NCI-H1092 (cell line): Measurements from ENCODE around the gene LAMA3.
"Not testable (repeated sequence)": the region's sequence is repeated elsewhere in the genome, so short reads cannot be mapped to it uniquely, and the experiment has no call there.

Experiments used
- DNase-seq: peaks from one replicate; lab custom pipeline; 2025; lab: John Stamatoyannopoulos, UW

LAMA3 gene

DNA sequence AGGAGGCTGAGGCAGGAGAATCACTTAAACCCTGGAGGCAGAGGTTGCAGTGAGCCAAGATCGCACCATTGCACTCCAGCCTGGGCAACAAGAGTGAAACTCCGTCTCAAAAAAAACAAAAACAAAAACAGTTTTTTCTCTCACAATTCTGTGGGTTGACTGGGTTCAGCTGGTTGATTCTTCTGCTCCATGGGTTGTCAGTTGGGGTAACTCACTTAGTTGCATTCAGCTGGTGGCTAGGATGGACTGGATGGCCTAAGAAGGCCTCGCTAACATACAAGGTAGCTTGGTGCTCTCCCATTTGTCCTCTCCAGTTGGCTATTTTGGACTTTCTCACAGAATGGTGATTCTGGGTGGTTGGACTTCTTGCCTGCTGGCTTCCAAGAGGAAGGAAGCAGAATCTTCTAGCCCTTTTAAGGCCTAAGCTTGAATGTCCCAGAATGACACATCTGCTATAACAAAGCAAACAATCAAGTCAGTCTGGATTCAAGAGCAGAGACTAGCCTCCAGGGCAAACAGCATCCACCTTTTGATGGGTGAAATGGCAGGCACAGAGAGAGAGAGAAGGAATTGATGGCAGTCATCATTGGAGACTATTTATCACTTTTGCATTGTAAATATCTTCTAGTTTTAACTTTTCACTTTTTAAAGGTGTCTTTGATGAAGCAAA, 17.9 kb downstream of the LAMA3 start:
- DNase-seq: no peak

DNA sequence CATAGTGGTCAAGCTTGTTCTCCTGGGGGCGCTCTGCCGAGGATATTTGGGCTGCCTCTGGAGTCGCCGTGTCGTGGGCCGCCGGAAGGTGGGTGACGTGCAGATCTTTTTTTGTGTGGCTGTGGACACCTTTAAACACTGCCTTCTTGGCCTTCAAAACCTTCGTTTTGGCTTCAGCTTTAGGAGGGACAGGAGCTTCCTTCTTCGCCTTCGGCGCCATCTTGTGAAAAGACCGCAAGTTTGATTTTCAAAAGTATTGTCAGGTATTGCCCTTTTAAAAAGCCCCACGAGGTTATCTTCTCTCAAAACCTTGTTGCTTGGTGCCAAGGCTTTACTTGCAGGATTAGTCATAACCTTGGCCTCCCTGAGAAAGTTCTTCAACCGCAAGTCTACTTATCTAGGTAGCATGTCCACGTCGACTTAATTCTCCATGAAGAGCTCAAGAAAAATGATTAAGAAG, 20.8 kb downstream of the LAMA3 start:
- DNase-seq: no peak

DNA sequence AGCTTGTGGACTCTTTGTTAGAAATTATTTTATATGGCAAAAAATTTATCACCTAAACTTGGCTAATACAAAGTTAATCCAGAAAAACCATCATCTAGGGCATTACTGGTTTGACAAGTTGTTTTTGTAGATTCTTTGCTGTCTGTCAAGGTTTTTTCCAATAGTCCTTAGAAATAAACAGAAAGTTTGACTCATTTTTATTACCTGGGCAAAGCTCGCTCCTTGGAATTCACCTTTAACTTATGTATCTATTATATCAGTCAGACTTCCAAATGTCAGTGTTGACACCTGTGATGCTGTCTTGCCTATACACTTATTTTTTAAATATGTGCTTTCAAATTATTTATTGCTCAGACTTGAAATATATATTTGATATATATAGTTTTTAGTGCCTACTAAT, 21.7 kb downstream of the LAMA3 start:
- DNase-seq: no peak

DNA sequence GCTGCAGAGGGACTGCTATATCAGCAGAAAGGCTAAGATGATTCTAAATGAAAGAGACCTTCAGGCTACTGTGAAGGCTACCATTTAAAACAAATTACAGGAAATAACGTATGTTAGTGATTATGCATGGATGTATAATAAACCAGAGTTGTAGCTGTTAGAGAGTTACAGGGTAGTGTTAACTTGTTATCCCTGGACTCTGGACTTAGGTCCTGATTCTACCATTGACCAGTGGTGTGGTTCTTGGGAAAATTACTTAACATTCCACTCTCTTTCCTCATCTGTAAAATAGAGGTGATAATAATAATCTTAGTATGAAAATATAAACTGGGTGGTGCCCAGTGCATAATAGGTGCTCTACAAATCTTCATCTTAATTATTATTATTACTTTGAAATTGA, 22.2 kb downstream of the LAMA3 start:
- DNase-seq: no peak

DNA sequence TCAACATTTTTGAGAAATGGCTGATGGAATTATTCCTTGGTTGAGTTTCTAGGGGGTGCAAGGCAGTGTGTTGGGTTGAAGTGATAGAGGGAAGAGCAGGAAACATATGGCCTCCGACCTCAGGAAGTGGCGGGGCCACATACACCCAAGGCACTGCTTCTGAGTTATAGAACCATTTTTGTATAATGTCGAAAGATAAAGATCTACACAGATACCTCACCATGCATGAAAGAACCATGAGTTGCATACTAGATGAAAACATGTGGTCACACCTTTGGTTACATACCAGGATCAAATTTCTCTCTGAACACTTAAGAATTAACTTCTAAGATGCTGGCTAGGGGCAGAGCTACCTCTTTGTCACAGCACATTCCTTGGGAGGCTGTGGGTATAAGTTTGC, 23.2 kb downstream of the LAMA3 start:
- no peak for DNase-seq

DNA sequence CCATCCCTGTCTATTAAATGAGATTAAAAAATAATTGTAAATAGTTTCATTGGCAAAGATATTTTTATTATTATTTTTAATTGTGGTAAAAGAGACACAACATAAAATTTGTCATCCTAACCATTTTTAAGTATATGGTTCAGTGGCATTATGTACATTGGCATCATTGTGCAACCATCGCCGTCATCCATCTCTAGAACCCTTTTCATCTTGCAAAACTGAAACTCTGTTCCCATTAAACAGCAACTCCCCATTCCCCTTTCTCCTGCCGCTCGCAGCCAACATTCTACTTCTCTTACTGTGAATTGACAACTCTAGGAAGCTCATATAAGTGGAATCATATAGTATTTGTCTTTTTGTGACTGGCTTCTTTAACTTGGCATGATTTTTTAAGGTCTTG, 25.3 kb downstream of the LAMA3 start:
- no peak for DNase-seq

DNA sequence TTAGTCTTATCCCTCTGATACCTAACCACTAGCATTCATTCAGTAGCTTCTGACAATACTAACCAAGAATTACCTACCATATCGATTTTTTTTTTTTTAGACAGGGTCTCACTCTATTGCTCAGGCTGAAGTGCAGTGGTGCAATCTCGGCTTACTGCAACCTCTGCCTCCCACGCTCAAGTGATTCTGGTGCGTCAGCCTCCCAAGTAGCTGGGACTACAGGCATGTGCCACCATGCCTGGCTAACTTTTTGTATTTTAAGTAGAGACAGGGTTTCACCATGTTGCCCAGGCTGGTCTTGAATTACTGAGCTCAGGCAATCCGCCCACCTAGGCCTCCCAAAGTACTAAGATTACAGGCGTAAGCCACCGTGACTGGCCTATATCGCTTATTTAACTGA, 26.8 kb downstream of the LAMA3 start:
- DNase-seq: not testable (repeated sequence)

DNA sequence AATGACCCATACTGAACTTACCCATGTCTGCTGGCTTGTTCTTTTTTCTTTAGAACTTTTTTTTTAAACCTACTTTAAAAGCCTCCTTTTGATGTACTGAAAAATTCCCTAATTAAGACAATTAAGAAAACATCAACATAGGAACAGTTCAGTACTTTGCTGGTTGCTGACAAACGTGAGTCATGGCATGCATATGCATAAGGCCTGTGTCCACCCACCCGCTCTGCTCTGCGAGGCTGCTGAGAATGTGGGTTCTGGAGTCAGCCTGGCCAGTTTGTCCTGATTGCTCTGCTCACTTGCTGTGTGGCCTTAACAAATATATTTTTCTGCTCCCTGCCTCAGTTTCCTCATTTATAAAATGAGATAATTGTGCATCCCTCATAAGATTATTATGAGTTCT, 27.3 kb downstream of the LAMA3 start:
- no peak for DNase-seq

DNA sequence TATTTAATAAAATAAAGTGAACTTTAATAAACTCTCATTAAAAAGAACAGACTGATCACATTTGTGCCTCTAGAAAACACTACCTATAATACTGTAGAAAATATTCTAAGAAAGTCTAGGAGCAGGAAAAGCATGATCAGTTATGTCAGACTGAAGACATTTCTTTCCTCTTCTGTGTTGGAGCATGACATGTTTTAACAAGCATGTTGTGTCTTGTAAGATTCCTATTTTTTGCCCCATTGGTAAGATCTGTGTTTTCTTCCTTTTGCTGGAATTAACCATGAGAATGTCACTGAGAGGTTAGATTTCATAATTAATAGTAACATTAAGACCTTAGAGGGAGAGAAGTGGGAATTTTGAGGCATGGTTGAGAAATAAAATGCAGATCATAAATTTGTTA, 27.7 kb downstream of the LAMA3 start:
- DNase-seq: no peak

DNA sequence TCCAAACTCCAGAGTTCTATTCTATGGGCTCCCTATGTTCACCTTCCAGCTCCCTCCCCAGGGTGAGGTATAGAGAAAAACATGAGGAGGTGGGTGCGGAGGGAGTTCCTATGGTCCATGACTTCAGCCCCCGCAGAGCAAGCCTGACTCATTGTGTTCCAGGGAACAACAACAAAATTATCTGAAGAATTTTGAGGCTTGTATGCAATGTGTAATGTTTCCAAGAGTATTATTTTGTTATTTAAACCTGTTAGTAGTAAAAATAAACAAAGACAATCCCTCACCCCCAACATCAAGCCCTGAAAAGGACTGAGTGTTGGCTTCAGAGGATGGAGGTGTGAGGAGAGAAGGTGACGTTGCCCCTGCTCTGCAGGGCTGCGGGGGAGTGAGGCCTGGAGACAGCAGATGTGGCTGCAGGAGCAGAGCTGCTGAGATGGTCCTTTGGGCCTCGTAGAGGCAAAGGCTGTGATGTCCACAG, 29.0 kb downstream of the LAMA3 start:
- no peak for DNase-seq

DNA sequence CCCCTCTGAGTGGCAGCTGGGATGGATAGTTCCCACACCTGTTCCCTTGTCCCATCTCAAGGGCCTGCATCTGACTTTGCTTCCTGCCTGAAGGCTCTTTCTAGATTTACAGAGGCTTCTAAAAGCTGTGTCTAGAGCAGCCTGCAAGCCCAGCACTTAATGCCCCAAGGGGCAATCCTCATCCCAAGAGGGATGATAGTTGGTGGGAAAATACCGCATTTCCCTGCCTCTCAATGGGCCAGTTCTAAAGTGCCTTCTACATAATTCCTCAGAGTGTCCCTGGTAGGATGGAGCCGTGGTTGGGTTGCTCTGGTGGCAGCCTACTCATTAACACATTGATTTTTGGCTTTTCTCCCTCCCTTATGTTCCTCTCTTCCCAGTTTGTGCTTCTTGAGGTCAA, 29.5 kb downstream of the LAMA3 start:
- no peak for DNase-seq

DNA sequence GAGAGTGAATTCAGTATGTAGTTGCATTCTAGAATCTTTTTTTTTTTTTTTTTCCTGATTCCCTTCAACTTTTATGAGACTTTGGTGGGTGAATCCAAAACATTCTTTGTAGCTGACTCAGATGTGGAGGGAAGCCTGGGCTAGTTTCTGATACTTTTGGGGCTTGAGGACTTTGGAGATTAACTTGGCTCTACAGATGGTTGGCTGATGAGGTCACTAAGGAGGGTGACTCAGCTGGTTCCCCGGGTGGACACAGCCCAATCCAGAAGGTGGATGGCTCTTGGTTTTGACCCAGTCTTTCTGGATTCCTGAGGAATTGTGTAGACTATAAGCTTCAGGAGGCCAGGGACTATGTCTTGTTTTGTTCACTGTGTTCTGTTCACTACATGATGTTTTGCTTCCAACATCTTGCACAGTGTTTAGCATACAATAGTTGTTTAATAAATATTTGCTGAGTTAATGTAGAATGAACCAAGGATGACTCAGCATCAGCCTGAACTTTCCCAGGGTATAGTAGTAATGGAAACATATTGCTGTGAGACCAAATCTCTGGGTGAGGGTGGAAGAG, 30.5 kb downstream of the LAMA3 start:
- DNase-seq: no peak

DNA sequence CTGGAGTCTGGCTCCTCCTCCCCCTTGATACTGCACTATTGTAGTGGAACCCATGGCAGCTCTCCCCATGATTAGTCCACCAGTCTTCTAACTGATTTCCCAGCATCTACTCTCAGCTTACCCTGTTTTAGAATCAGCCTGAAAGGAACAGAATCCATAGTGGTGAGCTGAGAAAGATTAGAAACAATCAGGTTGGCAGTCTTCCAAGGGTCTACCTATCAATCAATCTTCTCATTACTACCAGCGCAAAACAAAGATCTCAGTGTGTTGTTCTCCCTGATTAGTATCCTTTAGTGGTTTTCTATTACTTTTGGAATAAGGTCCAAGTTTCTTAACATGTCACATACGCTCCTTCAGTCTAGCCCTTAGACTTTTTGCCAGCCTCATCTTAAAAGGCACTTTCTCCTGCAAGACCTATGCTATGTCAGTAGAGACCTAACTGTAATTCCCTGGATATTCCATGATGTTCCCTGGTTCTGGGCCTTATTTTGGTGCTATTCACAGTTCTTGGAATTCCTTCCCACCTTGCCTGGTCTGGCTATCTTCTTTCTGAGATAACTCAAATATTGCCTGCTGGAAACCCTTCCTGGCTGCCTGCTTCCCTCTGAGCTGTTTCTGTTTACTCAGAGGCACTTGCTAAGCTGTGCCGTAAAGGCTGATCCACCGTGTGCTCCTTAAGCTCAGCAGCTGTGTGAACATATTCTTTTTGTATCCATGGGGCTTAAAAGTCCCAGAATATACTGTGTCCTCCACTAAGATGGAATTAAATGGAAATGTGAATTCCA, 32.6 kb downstream of the LAMA3 start:
- no peak for DNase-seq

DNA sequence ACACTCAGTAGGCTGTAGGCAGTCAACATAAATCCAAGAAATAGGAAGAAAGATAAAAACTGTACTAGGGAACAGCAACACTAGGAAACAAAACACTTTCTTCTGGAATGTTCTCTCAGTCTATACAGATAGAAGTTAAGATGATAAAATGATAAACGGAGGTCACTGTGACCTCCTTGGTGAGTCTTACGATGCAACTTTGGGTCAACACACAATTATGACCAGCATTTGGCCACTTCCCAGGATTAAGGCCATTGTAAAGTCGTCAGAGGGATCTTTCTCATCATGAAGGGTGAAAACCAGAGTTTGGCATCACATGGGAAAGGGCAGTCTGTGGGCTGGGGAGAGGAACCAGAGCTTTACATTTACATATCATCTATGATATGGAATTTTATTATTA, 33.4 kb downstream of the LAMA3 start:
- no peak for DNase-seq

DNA sequence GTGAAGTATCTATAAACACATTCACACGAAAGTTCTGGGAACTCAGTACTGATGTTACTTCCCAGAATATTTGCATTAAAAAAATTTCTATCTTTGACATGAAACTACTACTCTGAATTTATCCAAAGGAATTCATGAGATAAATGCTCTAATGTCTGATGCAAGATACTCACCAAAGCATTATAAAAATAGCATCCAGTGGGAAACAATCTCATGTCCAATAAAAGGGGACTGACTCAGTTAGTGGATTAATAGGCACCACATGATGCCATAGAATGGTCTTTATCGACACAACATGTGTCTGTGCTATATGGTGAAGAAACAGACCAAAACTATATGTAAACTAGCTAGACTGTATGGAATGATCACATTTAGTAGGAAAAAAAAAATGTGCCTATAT, 33.9 kb downstream of the LAMA3 start:
- DNase-seq: no peak

DNA sequence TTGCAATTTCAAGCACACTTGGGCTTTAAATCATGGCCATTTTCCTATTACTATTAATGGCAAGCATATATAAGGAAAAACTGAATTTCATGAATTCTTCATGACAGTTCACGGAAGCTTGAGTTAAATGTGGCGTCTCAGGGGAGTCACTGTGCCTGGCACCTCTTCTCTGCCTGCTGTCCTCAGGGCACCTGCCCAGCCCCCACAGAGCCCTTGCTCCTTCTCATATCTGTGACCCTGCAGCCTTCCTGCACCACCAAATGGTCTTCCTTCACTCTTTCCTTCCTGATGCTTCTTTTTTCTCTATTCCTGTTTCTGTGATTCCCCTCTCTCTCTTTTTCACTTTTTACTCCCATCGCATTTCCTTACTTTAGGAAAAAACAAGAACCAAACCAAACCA, 35.4 kb downstream of the LAMA3 start:
- no peak for DNase-seq

DNA sequence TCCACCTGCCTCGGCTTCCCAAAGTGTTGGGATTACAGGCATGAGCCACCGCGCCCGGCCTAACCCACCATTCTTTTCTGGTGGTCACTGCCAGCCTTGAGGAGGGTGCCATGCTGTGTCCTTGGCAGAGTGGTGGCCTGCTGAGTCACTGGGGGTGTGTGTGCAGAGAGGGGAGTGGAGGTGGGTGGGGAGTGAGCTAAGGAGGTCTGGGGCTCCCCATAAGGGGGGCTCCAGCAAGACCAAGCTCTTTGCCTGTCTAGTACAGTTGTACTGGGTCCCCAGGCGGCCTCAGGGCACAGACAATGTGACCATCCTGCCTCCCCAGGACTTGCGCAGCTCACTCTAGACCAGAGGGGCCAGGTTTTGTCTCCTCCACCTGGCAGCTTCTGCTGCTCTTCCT, 36.1 kb downstream of the LAMA3 start:
- no peak for DNase-seq

DNA sequence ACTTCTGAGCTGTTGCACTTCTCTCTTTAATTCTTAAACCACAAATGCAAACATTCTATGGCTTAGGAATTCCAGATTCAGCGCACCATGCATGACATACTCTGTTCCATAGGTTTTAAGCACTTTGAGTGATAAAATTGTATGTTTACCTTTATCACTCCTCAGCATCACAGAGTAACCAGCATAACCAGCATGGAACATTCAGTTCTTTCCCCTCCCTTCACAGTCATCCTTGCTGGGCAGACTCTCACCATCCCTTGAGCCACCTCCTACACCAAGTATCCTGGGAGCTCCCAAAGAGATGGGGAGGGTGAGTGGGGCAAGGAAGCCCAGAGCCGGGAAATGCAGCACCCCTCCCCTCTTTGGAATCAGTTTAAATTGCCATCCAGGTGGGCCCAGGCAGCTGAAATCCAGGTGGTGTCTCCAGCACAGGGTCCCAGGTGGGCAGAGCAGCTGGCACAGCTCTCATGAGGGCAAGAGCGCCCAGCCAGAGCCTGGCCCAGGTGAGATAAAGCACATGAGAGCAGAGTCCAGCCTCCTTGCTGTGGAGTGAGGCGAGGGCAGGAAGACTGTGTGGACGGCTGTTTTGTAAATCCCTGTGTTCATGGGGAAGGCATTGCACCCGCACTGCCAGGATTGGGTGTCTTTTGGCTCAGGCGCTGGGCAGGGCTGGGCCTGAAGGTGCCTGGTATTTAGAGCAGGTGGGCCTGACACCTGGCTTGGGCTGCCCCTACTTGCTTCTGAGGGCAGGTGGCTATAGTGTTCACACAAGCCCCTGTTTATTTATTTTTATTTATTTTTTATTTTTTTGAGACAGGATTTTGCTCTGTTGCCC, 36.8 kb downstream of the LAMA3 start:
- no peak for DNase-seq

DNA sequence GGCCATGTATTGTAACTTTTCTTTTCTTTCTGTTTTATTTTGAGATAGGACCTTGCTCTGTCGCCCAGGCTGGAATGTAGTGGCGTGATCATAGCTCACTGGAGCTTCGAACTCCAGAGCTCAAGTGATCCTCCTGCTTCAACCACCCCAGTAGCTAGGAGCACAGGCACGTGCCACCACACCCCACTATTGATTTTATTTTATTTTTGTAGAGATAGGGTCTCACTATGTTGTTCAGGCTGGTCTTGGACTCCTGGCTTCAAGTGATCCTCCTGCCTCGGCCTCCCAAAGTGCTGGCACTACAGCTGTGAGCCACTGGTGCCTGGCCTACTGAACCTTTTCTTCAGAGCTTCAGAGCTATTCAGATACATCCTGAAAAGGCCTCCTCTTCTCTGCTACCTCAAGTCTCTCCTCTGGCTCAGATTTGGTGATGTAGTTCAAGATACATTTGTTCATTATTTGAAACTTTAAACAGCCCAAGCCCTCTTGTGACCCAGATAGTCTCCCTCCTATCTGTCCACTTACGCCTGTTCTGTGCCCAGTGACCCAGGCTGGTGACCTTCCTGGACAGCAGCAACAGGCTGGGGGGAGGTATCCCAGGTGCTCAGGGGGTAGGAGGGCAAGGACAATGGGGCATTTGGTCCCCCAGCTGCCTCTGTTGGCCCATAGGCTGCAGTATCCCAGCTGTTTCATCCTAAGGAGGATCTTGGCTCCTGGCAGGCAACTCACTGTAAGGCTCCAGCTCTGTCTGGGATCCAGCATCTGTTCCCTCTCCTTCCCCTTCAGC, 38.6 kb downstream of the LAMA3 start:
- no peak for DNase-seq

DNA sequence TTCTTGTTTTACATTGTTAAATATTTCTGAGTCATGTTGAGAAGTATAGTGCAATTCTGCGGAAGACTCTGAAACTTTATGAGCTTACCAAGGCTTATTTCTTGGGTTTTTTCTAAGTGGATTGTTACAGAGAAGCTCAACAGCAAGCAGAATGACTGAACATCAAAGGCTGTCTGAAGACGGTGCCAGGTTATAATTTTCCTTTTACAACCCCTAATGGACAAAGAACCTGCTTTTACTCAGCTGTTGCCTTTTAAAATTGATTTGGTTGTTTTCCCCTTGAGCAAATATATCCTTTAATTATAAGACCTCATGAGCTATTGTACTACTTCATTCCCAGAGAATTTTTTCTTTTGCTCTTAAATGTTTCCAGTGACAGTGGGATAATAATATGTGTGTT, 41.6 kb downstream of the LAMA3 start:
- no peak for DNase-seq

DNA sequence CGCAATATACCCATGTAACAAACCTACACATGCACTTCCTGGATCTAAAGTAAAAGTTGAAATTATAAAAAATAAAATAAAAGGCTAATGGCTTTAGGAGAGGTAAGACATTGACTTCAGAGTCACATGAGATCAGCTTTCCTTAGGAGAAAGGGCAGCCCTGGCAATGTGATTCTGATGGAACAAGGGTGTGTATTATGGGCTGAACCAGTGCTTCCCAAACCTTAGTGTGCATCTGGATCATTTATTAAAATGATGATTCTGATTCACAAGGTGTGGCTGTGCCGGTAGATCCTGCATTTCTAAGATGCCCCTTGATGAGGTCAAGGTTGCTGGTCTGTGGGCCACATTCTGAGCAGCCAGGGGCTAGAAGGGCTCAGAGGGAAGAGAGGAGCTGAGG, 42.6 kb downstream of the LAMA3 start:
- no peak for DNase-seq

DNA sequence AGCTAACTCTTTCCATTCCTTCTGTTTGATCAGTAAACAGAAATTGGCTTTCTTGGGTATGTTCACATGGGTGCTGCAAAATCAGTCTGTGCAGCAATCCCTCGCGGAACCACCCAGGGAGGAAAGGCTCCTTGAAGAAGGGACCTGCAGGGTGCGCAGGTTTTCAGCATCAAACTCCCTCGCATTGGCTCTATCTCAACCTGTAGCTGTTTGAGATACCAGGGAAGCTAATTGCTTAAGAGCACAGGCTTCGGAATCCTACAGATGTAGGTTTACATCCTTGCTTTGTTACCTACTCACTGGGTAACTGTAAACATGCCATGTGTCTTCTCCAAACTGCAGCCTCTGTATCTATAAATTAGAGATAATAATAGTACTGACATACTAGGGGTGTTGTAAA, 43.2 kb downstream of the LAMA3 start:
- no peak for DNase-seq
